ENCODE measurements around the gene STOX2. TPM values are rescaled to one million over a fixed set of nuclear protein-coding genes. Genes with fewer than 3 reads are reported as not detected.

Gene STOX2
- total and polyA plus RNA-seq, 2 donors (not counting 3 experiments of a cell fraction or from before 2014, with no cell fraction given) = 0.03 to 0.24 TPM

DNA sequence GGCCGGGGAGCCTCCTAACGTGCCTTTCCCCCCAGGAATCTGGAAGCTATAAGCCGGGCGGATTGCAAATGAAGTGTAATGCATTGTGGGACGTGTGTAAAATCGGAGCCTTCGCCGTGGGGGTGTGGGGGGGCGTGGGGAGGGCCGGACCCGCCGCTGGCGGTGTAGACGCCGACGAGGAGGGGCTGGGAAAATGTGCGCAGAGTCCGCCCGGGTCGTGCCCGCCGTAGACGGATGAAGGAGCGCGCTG, 1.3 kb downstream of the STOX2 start:
- FAIRE-seq (no peak), DNase-seq (ENCODE audit: low read depth, low spot score) (no peak)
- Histone ChIP-seq H3K9me1 (replicated peaks; ENCODE audit: control insufficient read depth, extremely low read depth, insufficient read depth, low read length) (no peaks in the 10 kb centered on the region), H3K36me3 (ENCODE audit: control insufficient read depth in 2 of 2, extremely low read depth in 1 of 2, insufficient read depth in 2 of 2, low read length in 2 of 2) (no peaks in the 10 kb centered on the region), H3K79me2 (ENCODE audit: control insufficient read depth, insufficient read depth, low read length) (no peaks in the 10 kb centered on the region), H3K27me3 (ENCODE audit: control insufficient read depth in 2 of 2, insufficient read depth in 2 of 2, low read length in 2 of 2) (peaks cover 19 to 25% of the 10 kb centered on the region in 2 experiments), H3K9me3 (replicated peaks; ENCODE audit: control insufficient read depth, insufficient read depth, low read length) (no peaks in the 10 kb centered on the region), H3K27ac (ENCODE audit: insufficient read depth, low read depth, low read length) (no peak overlapping the region), H3K4me2 (ENCODE audit: insufficient read depth, low read length) (no peak overlapping the region), H3K4me1 (ENCODE audit: control insufficient read depth, extremely low read depth, insufficient read depth, low read length) (no peaks in the 10 kb centered on the region), H3K4me3 (replicated peaks in 1 of 3; ENCODE audit: insufficient read depth in 1 of 3, low read depth in 1 of 3, low read length in 3 of 3) (no peak overlapping the region), H2AFZ (ENCODE audit: low read depth, low read length) (no peak overlapping the region), H4K20me1 (replicated peaks; ENCODE audit: control insufficient read depth, extremely low read depth, insufficient read depth, low read length) (no peaks in the 10 kb centered on the region), H3K9ac (replicated peaks; ENCODE audit: extremely low read depth, insufficient read depth, low read length) (no peak overlapping the region)
- ChIA-PET POLR2A (no interaction called here), CTCF (no interaction called here)
- intact Hi-C loops (cut with micrococcal nuclease) (loop anchor here (5.0 kb wide), 1 partner anchor 184 kb away; no protein-coding TSS in a partner anchor), dilution Hi-C loops (cut with MboI; ENCODE audit: extremely low pct_ligation_motif_present, low sequenced_read_pairs) (no loop called here)
- no peak for TF ChIP-seq POLR2A (IDR thresholded peaks at IDR 0.05; ENCODE audit: low read depth, low read length)
- TF ChIP-seq JUN (IDR thresholded peaks at IDR 0.05; ENCODE audit: borderline replicate concordance, insufficient read depth, insufficient read length, low read depth) = no peak
- no peak for TF ChIP-seq POLR2AphosphoS5 (IDR thresholded peaks at IDR 0.05; ENCODE audit: insufficient read depth, low read depth, low read length)
- TF ChIP-seq EZH2 (IDR thresholded peaks at IDR 0.05; ENCODE audit: borderline replicate concordance, low read depth, low read length, severe bottlenecking) = no peak
- TF ChIP-seq MYC (IDR thresholded peaks at IDR 0.05; ENCODE audit: low read depth, low read length) = no peak
- TF ChIP-seq, protein P1, sequence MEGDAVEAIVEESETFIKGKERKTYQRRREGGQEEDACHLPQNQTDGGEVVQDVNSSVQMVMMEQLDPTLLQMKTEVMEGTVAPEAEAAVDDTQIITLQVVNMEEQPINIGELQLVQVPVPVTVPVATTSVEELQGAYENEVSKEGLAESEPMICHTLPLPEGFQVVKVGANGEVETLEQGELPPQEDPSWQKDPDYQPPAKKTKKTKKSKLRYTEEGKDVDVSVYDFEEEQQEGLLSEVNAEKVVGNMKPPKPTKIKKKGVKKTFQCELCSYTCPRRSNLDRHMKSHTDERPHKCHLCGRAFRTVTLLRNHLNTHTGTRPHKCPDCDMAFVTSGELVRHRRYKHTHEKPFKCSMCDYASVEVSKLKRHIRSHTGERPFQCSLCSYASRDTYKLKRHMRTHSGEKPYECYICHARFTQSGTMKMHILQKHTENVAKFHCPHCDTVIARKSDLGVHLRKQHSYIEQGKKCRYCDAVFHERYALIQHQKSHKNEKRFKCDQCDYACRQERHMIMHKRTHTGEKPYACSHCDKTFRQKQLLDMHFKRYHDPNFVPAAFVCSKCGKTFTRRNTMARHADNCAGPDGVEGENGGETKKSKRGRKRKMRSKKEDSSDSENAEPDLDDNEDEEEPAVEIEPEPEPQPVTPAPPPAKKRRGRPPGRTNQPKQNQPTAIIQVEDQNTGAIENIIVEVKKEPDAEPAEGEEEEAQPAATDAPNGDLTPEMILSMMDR (IDR thresholded peaks at IDR 0.05; ENCODE audit: extremely low read depth in 1 of 2, insufficient read depth in 1 of 2, low read depth in 1 of 2, low read length in 2 of 2) = no peak
- no peak for TF ChIP-seq FOS (IDR thresholded peaks at IDR 0.05; ENCODE audit: borderline replicate concordance, insufficient read depth, low read length)
- TF ChIP-seq GATA2 (IDR thresholded peaks at IDR 0.05; ENCODE audit: insufficient read depth, insufficient read length, low read depth, low read length) = no peak
- TF ChIP-seq, protein P2, sequence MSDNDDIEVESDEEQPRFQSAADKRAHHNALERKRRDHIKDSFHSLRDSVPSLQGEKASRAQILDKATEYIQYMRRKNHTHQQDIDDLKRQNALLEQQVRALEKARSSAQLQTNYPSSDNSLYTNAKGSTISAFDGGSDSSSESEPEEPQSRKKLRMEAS (IDR thresholded peaks at IDR 0.05; ENCODE audit: insufficient read depth, insufficient read length) = no peak
- BruUV-seq (replicated peaks) = no TSS peak
